Endothelial cell of umbilical vein (primary cell): ENCODE results near the gene SWI5. TPM values are rescaled to one million over a fixed set of nuclear protein-coding genes. Genes with fewer than 3 reads are reported as not detected.

Experiments
- BruUV-seq: library from RNA; stranded (reverse); fragments of 400-500 nt; replicated peaks from 2 replicates; lab custom pipeline; 2021; lab: Mats Ljungman, UMichigan
- CTCF ChIA-PET: fragments of 300-600, 350-600 bp; sonication (Branson Sonifier 250); formaldehyde crosslinking; loops from one replicate; lab custom pipeline; 2021; ENCODE audit warnings: antibody characterized with exemption, inconsistent platforms; lab: Charles Lee
- POLR2A ChIA-PET: fragments of 300-600, 350-600 bp; sonication (Branson Sonifier 250); formaldehyde crosslinking; loops from one replicate; lab custom pipeline; 2021; ENCODE audit warnings: antibody characterized with exemption, inconsistent platforms; lab: Charles Lee
- DNase-seq: peaks from one replicate; pipeline ENCODE4 v3.0.0-alpha.2; 2011; ENCODE audit warnings: low read depth, low spot score
- FAIRE-seq: peaks from 2 replicates; lab custom pipeline; 2011; peaks lifted over from hg19 to GRCh38; lab: Jason Lieb, UNC
- H2AFZ ChIP-seq: 2 replicates; pipeline ENCODE4 v1.6.0; 2012; ENCODE audit warnings: low read depth, low read length, control low read depth, inconsistent platforms
- H3K27ac ChIP-seq: 2 replicates; pipeline ENCODE4 v1.5.1; 2011; ENCODE audit warnings: low read depth, mild to moderate bottlenecking, control low read depth, low read length, moderate library complexity; ENCODE audit not compliant: insufficient read depth
- H3K27me3 ChIP-seq, 2 experiments: 2 replicates each; pipeline versions ENCODE4 v1.6.0 to v1.6.1; 2011; ENCODE audit warnings: low read length in 2 of 2, mixed read lengths in 1 of 2; ENCODE audit not compliant: control insufficient read depth in 2 of 2, insufficient read depth in 2 of 2
- H3K36me3 ChIP-seq, 2 experiments: 2 replicates in 1 of 2; 3 replicates in 1 of 2; pipeline ENCODE4 v1.5.1; 2011; ENCODE audit warnings: low read length in 2 of 2, mild to moderate bottlenecking in 1 of 2, moderate library complexity in 1 of 2; ENCODE audit not compliant: control insufficient read depth in 2 of 2, insufficient read depth in 2 of 2; ENCODE audit errors: extremely low read depth in 1 of 2
- H3K4me1 ChIP-seq: 3 replicates; pipeline ENCODE4 v1.5.1; 2011; ENCODE audit warnings: mild to moderate bottlenecking, low read length; ENCODE audit not compliant: control insufficient read depth, insufficient read depth; ENCODE audit errors: extremely low read depth
- H3K4me2 ChIP-seq: 2 replicates; pipeline ENCODE4 v1.6.1; 2011; ENCODE audit warnings: low read length, control low read depth, mixed read lengths; ENCODE audit not compliant: insufficient read depth
- H3K4me3 ChIP-seq, 3 experiments: fragments of 200-600 bp in 1 of 3; sonication (generic), shearing (Covaris generic) in 1 of 3; replicated peaks in 1 of 3; 2 replicates each; pipeline ENCODE4 v1.5.1; 2011 to 2016; ENCODE audit warnings: control low read depth in 3 of 3, low read length in 3 of 3, mild to moderate bottlenecking in 2 of 3, inconsistent platforms in 1 of 3, low read depth in 1 of 3, moderate library complexity in 1 of 3; ENCODE audit not compliant: insufficient read depth in 1 of 3
- H3K79me2 ChIP-seq: 2 replicates; pipeline ENCODE4 v1.6.0; 2012; ENCODE audit warnings: low read length, inconsistent platforms; ENCODE audit not compliant: control insufficient read depth, insufficient read depth
- H3K9ac ChIP-seq: replicated peaks from 2 replicates; pipeline ENCODE3; 2011; ENCODE audit warnings: low read length, control low read depth; ENCODE audit not compliant: insufficient read depth; ENCODE audit errors: extremely low read depth
- H3K9me1 ChIP-seq: replicated peaks from 3 replicates; pipeline ENCODE4 v1.6.0; 2011; ENCODE audit warnings: mild to moderate bottlenecking, low read length; ENCODE audit not compliant: control insufficient read depth, insufficient read depth; ENCODE audit errors: extremely low read depth
- H3K9me3 ChIP-seq: replicated peaks from 2 replicates; pipeline ENCODE4 v1.5.1; 2012; ENCODE audit warnings: low read length, inconsistent platforms; ENCODE audit not compliant: control insufficient read depth, insufficient read depth
- H4K20me1 ChIP-seq: replicated peaks from 2 replicates; pipeline ENCODE3; 2011; ENCODE audit warnings: mild to moderate bottlenecking, low read length; ENCODE audit not compliant: control insufficient read depth, insufficient read depth; ENCODE audit errors: extremely low read depth
- CTCF ChIP-seq, 2 donors: IDR thresholded peaks; 1 replicate in 1 of 2; 2 replicates in 1 of 2; pipeline ENCODE4 v1.5.1; 2011; ENCODE audit warnings: low read length in 2 of 2, mild to moderate bottlenecking in 2 of 2, moderate library complexity in 2 of 2, control low read depth in 1 of 2, inconsistent platforms in 1 of 2, low read depth in 1 of 2; ENCODE audit not compliant: insufficient read depth in 1 of 2; ENCODE audit errors: extremely low read depth in 1 of 2
- EZH2 ChIP-seq: IDR thresholded peaks from 2 replicates; pipeline ENCODE4 v1.6.1; 2012; ENCODE audit warnings: borderline replicate concordance, low read depth, mild to moderate bottlenecking, moderate library complexity, low read length, inconsistent platforms; ENCODE audit not compliant: severe bottlenecking
- FOS ChIP-seq: IDR thresholded peaks from 2 replicates; pipeline ENCODE4 v1.6.1; 2011; ENCODE audit warnings: mild to moderate bottlenecking, low read length, moderate library complexity, borderline replicate concordance; ENCODE audit not compliant: insufficient read depth
- JUN ChIP-seq: IDR thresholded peaks from 2 replicates; pipeline ENCODE4 v1.6.1; 2011; ENCODE audit warnings: borderline replicate concordance, low read depth; ENCODE audit not compliant: insufficient read length, insufficient read depth
- MAX ChIP-seq: IDR thresholded peaks from 2 replicates; pipeline ENCODE4 v1.6.1; 2011; ENCODE audit not compliant: insufficient read depth, insufficient read length
- MYC ChIP-seq: IDR thresholded peaks from one replicate; pipeline ENCODE4 v1.6.1; 2011; ENCODE audit warnings: mild to moderate bottlenecking, low read depth, low read length
- POLR2A ChIP-seq: IDR thresholded peaks from 2 replicates; pipeline ENCODE4 v1.6.1; 2012; ENCODE audit warnings: low read depth, mild to moderate bottlenecking, control low read depth, low read length
- POLR2AphosphoS5 ChIP-seq: IDR thresholded peaks from 2 replicates; pipeline ENCODE4 v1.6.1; 2012; ENCODE audit warnings: low read depth, mild to moderate bottlenecking, control low read depth, low read length, moderate library complexity; ENCODE audit not compliant: insufficient read depth
- dilution Hi-C: fragments of 300-500 bp; cut with MboI; formaldehyde crosslinking; loops from one replicate; pipeline ENCODE4 v1.15.0; 2019; ENCODE audit warnings: low sequenced_read_pairs; ENCODE audit not compliant: extremely low pct_ligation_motif_present
- intact Hi-C: fragments of 100-400 bp; cut with micrococcal nuclease; formaldehyde crosslinking; loops from one replicate; pipeline ENCODE4 v1.10.0; 2022
- polyA plus RNA-seq, 4 experiments: library from polyadenylated mRNA; depleted of rRNA in 3 of 4; stranded (reverse) in 3 of 4; unstranded in 1 of 4; fragments of >200 nt; gene quantifications; 2 replicates each; pipeline versions ENCODE4 v1.2.1 to v1.2.3, GENCODE V29; 2011 to 2012; ENCODE audit warnings: missing spikeins in 1 of 4
- total RNA-seq: library from RNA; stranded (reverse); gene quantifications from 2 replicates; pipeline ENCODE4 v1.2.3, GENCODE V29; 2021

SWI5 gene
- total and polyA plus RNA-seq, 2 donors (not counting 3 experiments of a cell fraction or from before 2014, with no cell fraction given) = 21.2 to 58.0 TPM

- Histone ChIP-seq H3K4me1 (peaks cover 28% of the 10 kb centered on the region), H2AFZ (no peak overlapping the region), H4K20me1 (no peaks in the 10 kb centered on the region), H3K36me3 (no peaks in the 10 kb centered on the region), H3K9ac (no peak overlapping the region), H3K27ac (no peak overlapping the region), H3K4me3 (no peak overlapping the region), H3K9me3 (no peaks in the 10 kb centered on the region), H3K9me1 (no peaks in the 10 kb centered on the region), H3K27me3 (no peaks in the 10 kb centered on the region), H3K4me2 (no peak overlapping the region), H3K79me2 (no peaks in the 10 kb centered on the region)
- intact Hi-C loops (no loop called here), dilution Hi-C loops (no loop called here)
- BruUV-seq = no TSS peak
- DNase-seq (no peak), FAIRE-seq (peak; percentile 24)
- POLR2A ChIA-PET = interaction anchor here (0.7 kb wide), 1 partner anchor 194 kb away, joined by 4 read pairs; no protein-coding TSS in a partner anchor
- TF ChIP-seq MAX (no peak), JUN (no peak), FOS (no peak), POLR2A (no peak), POLR2AphosphoS5 (no peak), EZH2 (no peak), CTCF (IDR thresholded peaks at IDR 0.05; ENCODE audit: extremely low read depth in 1 of 2, insufficient read depth in 1 of 2, low read depth in 1 of 2, low read length in 2 of 2) (no peak), MYC (no peak)
- CTCF ChIA-PET = interaction anchor here (1.3 to 1.5 kb wide), 2 partner anchors 26 to 92 kb away, joined by 5 to 7 read pairs; partner anchors contain the start of genes GOLGA2 and SWI5
Observed at GRCh38 chr9:128249558-128249907, 26.5 kb upstream of the SWI5 start.
